IMR-90 (cell line): Measurements from ENCODE around the gene BMERB1.

Experiments used
- CTCF ChIP-seq: conservative IDR thresholded peaks from 2 replicates; pipeline ENCODE4 v1.5.1; 2012; ENCODE audit warnings: mild to moderate bottlenecking, low read depth, low read length, improper control_type of control experiment
- ELK1 ChIP-seq: fragments of 150-350 bp; IDR thresholded peaks from 2 replicates; pipeline ENCODE4 v1.6.1; 2016; ENCODE audit warnings: low read depth, mild to moderate bottlenecking, low read length, moderate library complexity, borderline replicate concordance
- FOS ChIP-seq: fragments of 150-350 bp; IDR thresholded peaks from 2 replicates; pipeline ENCODE4 v1.6.1; 2016; ENCODE audit warnings: low read depth, low read length
- MAFK ChIP-seq: IDR thresholded peaks from 2 replicates; pipeline ENCODE4 v1.6.1; 2012; ENCODE audit warnings: low read depth, low read length, improper control_type of control experiment
- MAZ ChIP-seq: IDR thresholded peaks from 2 replicates; pipeline ENCODE4 v1.6.1; 2012; ENCODE audit warnings: low read depth, mild to moderate bottlenecking, low read length, improper control_type of control experiment, moderate library complexity, borderline replicate concordance
- MXI1 ChIP-seq: IDR thresholded peaks from 2 replicates; pipeline ENCODE4 v1.6.1; 2012; ENCODE audit warnings: low read depth, mild to moderate bottlenecking, low read length, moderate library complexity, borderline replicate concordance
- POLR2A ChIP-seq: IDR thresholded peaks from 2 replicates; pipeline ENCODE4 v1.6.1; 2012; ENCODE audit warnings: mild to moderate bottlenecking, low read depth, low read length
- RFX5 ChIP-seq: IDR thresholded peaks from 2 replicates; pipeline ENCODE4 v1.8.0; 2012; ENCODE audit warnings: low read depth, mild to moderate bottlenecking, low read length, moderate library complexity

- TF ChIP-seq CTCF (no peak), FOS (no peak), MXI1 (no peak), POLR2A (no peak), ELK1 (no peak), RFX5 (no peak), MAZ (no peak), MAFK (no peak)
These were observed 31.7 kb downstream of the BMERB1 start for GRCh38 chr16:15466131-15466530.
